ENCODE data around the gene STEAP2. TPM values are rescaled to one million over a fixed set of nuclear protein-coding genes. Genes with fewer than 3 reads are reported as not detected.
A peak's percentile ranks its signal among the peaks of the same experiment; 100 is the strongest.

STEAP2 gene
- not detected for total RNA-seq
- 0 to 0.12 reads per million in 2 donors for total RNA-seq

DNA sequence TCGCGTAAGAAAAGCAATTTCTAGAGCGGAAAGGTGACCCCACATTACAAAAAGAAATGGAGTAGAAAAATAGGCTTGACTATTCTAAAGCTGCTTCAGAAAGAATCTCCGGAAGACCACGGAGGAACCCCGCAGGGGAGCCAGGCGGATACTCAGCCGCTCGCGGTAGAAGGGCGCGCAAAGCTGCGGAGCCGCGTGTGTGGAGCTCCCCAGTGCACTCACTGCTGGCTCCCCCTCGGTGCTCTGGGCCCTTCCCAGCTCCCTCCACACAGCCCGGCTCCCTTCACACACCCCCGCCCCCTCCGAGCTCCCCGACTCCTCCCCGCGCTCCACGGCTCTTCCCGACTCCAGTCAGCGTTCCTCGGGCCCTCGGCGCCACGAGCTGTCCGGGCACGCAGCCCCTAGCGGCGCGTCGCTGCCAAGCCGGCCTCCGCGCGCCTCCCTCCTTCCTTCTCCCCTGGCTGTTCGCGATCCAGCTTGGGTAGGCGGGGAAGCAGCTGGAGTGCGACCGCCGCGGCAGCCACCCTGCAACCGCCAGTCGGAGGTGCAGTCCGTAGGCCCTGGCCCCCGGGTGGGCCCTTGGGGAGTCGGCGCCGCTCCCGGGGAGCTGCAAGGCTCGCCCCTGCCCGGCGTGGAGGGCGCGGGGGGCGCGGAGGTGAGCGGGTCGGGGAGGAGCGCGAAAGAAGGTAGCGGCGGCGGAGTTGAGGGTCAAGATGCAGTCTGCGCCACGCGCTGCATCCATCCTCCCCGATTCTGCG is at the start of gene STEAP2:
STEAP2 (plus strand) TSS at position 350 of the 758 bp plus-strand sequence. CDS start 13,343 bp downstream, outside the sequence.
- peak in 1 of 3 donors; percentile 3 for DNase-seq
- Mint-ChIP-seq H3K4me1 (peaks cover 3% of the 10 kb centered on the region), H3K36me3 (ENCODE audit: low read depth) (no peaks in the 10 kb centered on the region), H3K27ac (no peak within 1 kb of the TSS), H3K4me3 (peak within 1 kb of the TSS; percentile 55), H3K27me3 (peaks cover 15% of the 10 kb centered on the region)
- H3K9me3 ChIP-seq (ENCODE audit: control insufficient read depth, low read length, poor library complexity, severe bottlenecking) = no peaks in the 10 kb centered on the region
- peak; percentile 48 for ATAC-seq

DNA sequence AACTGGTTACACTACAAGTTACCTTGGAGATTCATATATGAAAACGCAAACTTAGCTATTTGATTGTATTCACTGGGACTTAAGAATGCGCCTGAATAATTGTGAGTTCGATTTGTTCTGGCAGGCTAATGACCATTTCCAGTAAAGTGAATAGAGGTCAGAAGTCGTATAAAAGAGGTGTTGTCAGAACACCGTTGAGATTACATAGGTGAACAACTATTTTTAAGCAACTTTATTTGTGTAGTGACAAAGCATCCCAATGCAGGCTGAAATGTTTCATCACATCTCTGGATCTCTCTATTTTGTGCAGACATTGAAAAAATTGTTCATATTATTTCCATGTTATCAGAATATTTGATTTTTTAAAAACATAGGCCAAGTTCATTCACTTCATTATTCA is 48.0 kb upstream of the STEAP2 start:
- ATAC-seq (no peak), DNase-seq (no peak)
- no peaks in the 10 kb centered on the region for H3K4me1 Mint-ChIP-seq
- H3K9me3 ChIP-seq (ENCODE audit: control insufficient read depth, low read length, poor library complexity, severe bottlenecking) = no peaks in the 10 kb centered on the region
- H3K27ac Mint-ChIP-seq = no peak overlapping the region
- no peak overlapping the region for H3K4me3 Mint-ChIP-seq
- peaks cover 39% of the 10 kb centered on the region for H3K27me3 Mint-ChIP-seq
- H3K36me3 Mint-ChIP-seq (ENCODE audit: low read depth) = no peaks in the 10 kb centered on the region

DNA sequence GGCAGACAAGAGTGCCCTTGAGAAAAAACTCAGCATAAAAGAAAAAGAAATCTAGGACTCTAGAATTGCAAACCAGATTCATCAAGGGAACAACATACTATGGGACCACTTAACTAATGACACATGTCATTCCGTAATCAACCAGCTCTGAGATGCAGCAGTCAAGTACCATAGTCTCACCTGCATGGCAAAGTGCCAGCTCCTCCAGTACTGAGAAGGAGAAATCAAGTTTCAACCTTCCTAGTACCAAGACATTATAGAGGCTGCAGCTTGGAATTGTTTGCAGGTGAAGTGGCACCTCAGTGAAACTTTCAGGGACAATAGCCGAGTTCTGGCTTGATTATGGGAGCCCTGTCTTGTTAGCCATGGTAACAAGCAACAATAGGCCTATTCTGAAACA is 45.8 kb upstream of the STEAP2 start:
- H3K4me3 Mint-ChIP-seq = no peak overlapping the region
- DNase-seq (no peak), ATAC-seq (no peak)
- peaks cover 39% of the 10 kb centered on the region for H3K27me3 Mint-ChIP-seq
- no peak overlapping the region for H3K27ac Mint-ChIP-seq
- no peaks in the 10 kb centered on the region for H3K4me1 Mint-ChIP-seq
- H3K9me3 ChIP-seq (ENCODE audit: control insufficient read depth, low read length, poor library complexity, severe bottlenecking) = no peaks in the 10 kb centered on the region
- no peaks in the 10 kb centered on the region for H3K36me3 Mint-ChIP-seq (ENCODE audit: low read depth)

GRCh38 chr7:90166153-90166552 is 45.4 kb upstream of the STEAP2 start:
- ATAC-seq (no peak), DNase-seq (no peak)
- no peaks in the 10 kb centered on the region for H3K36me3 Mint-ChIP-seq (ENCODE audit: low read depth)
- H3K27me3 Mint-ChIP-seq = peaks cover 39% of the 10 kb centered on the region
- H3K4me3 Mint-ChIP-seq = no peak overlapping the region
- H3K27ac Mint-ChIP-seq = no peak overlapping the region
- H3K4me1 Mint-ChIP-seq = no peaks in the 10 kb centered on the region
- no peaks in the 10 kb centered on the region for H3K9me3 ChIP-seq (ENCODE audit: control insufficient read depth, low read length, poor library complexity, severe bottlenecking)

DNA sequence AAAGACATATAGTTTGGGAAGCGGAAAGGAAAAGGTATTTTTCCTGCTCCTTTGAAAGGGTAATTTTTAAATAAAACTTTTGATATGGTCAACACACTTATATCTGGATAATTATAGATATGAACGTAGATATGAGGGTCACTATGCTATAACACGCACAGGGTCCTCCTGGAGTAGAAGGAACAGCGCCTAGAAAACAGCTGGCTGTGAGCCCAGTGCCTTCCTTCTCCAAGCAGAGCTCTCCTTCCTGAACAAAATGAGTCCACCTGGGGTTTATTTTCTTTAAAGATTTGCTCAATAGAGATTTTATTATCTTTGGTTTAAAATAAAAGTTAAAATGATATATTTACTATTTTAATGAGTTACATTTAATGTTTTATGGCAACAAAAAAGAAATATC is 44.2 kb upstream of the STEAP2 start:
- Mint-ChIP-seq H3K4me3 (no peak overlapping the region), H3K36me3 (ENCODE audit: low read depth) (no peaks in the 10 kb centered on the region), H3K27ac (no peak overlapping the region), H3K4me1 (no peaks in the 10 kb centered on the region), H3K27me3 (peaks cover 39% of the 10 kb centered on the region)
- H3K9me3 ChIP-seq (ENCODE audit: control insufficient read depth, low read length, poor library complexity, severe bottlenecking) = no peaks in the 10 kb centered on the region
- no peak for DNase-seq
- no peak for ATAC-seq

DNA sequence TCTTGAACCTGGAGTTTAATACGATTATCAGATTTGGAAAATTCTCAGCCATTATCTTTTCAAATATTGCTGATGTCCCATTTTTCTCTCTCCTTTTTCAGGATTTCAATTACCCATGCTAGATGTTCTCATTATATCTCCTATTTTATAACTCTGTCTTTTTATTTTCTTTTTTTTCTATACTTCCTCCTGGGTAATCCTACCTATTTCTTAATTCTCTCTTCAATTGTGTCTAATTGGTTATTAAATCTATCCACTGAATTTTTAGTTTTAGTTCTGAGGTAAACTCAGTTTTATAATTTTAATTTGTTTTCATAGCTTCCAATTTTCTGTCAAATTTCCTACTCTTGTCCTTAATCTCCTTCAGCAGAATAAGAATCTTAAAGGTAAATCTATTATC is 41.6 kb upstream of the STEAP2 start:
- H3K27ac Mint-ChIP-seq = no peak overlapping the region
- no peaks in the 10 kb centered on the region for H3K9me3 ChIP-seq (ENCODE audit: control insufficient read depth, low read length, poor library complexity, severe bottlenecking)
- ATAC-seq (no peak), DNase-seq (no peak)
- H3K4me1 Mint-ChIP-seq = no peaks in the 10 kb centered on the region
- H3K4me3 Mint-ChIP-seq = no peak overlapping the region
- H3K27me3 Mint-ChIP-seq = peaks cover 35% of the 10 kb centered on the region
- H3K36me3 Mint-ChIP-seq (ENCODE audit: low read depth) = no peaks in the 10 kb centered on the region

DNA sequence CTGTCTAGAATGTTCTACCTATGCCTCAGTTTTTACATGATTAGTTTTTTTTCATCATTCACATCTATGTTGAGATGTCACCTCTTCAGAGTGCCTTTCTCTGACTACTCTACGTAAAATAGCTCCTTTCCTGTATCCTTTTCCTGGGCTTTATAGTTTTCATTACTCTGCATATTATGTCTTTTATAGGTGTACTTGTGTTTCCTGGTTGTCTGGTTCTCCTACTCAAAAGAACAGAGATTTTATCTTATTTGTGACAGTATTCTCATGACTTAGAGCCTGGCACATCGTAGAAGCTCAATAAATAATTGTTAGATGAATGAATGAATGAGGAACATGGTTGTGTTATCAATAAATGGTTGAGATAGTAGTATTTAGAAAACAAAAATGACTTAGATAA is 39.4 kb upstream of the STEAP2 start:
- H3K27me3 Mint-ChIP-seq = peaks cover 15% of the 10 kb centered on the region
- ATAC-seq (no peak), DNase-seq (no peak)
- H3K9me3 ChIP-seq (ENCODE audit: control insufficient read depth, low read length, poor library complexity, severe bottlenecking) = no peaks in the 10 kb centered on the region
- no peak overlapping the region for H3K4me3 Mint-ChIP-seq
- H3K4me1 Mint-ChIP-seq = no peaks in the 10 kb centered on the region
- H3K36me3 Mint-ChIP-seq (ENCODE audit: low read depth) = no peaks in the 10 kb centered on the region
- H3K27ac Mint-ChIP-seq = no peak overlapping the region

GRCh38 chr7:90172624-90173023 is 38.9 kb upstream of the STEAP2 start:
- peaks cover 14% of the 10 kb centered on the region for H3K27me3 Mint-ChIP-seq
- DNase-seq = no peak
- no peak overlapping the region for H3K4me3 Mint-ChIP-seq
- no peaks in the 10 kb centered on the region for H3K9me3 ChIP-seq (ENCODE audit: control insufficient read depth, low read length, poor library complexity, severe bottlenecking)
- ATAC-seq = no peak
- H3K4me1 Mint-ChIP-seq = no peaks in the 10 kb centered on the region
- H3K27ac Mint-ChIP-seq = no peak overlapping the region
- no peaks in the 10 kb centered on the region for H3K36me3 Mint-ChIP-seq (ENCODE audit: low read depth)

DNA sequence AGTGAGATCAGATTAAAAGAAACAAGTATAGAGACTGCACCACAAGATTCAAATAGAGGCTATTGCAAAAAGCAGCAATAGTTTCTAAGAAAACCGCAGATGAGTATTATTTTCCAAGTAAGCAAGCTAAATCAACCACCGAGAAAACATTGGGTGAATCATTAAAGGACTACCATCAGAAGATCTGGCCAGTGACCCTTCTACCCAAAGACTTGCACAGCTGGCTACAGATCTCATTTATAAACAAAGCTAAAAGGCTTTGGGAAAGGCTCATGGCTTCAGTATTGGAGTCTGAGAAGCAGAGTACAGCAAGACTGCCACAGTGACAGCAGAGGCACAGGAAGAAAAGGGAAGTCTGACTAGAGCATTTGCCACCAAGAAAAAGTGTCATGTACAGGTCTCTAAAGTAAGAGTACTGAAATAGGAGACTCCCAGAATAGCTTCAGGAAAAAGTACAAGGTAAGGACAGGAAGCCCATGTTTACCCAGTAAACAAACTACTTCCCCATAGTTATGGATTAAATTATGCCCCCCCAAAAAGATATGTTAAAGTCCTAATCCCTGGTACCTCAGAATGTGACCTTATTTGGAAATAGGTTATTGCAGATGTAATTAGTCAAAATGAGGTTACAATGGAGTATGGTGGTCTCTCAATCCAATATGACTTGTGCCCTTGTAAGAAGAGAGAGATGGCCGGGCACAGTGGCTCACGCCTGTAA is 38.3 kb upstream of the STEAP2 start:
- no peak overlapping the region for H3K27ac Mint-ChIP-seq
- no peak overlapping the region for H3K4me3 Mint-ChIP-seq
- H3K4me1 Mint-ChIP-seq = no peaks in the 10 kb centered on the region
- no peaks in the 10 kb centered on the region for H3K36me3 Mint-ChIP-seq (ENCODE audit: low read depth)
- H3K9me3 ChIP-seq (ENCODE audit: control insufficient read depth, low read length, poor library complexity, severe bottlenecking) = no peaks in the 10 kb centered on the region
- DNase-seq = no peak
- no peak for ATAC-seq
- peaks cover 14% of the 10 kb centered on the region for H3K27me3 Mint-ChIP-seq

DNA sequence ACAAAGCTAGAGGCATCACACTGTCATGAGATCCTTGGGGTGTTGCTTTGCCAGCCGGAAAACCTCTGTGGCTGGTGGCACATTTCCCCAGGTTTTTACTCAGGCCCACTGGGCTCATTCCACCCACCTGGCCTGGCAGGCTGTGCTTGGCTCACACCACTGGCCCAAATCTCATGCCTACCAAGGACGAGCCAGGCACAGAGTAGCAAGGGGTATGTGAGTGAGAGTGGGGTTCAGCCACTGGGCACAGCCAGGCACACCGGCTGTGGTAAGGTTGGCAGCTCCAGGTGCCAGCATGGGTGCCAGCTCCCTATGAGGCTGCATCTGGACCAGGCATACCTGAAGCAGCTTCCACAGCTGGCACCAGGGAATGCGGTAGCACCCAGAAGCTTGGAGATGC is 35.9 kb upstream of the STEAP2 start:
- DNase-seq = no peak
- Mint-ChIP-seq H3K36me3 (ENCODE audit: low read depth) (no peaks in the 10 kb centered on the region), H3K27ac (no peak overlapping the region), H3K27me3 (peaks cover 14% of the 10 kb centered on the region), H3K4me1 (no peaks in the 10 kb centered on the region), H3K4me3 (no peak overlapping the region)
- ATAC-seq = no peak
- H3K9me3 ChIP-seq (ENCODE audit: control insufficient read depth, low read length, poor library complexity, severe bottlenecking) = no peaks in the 10 kb centered on the region

DNA sequence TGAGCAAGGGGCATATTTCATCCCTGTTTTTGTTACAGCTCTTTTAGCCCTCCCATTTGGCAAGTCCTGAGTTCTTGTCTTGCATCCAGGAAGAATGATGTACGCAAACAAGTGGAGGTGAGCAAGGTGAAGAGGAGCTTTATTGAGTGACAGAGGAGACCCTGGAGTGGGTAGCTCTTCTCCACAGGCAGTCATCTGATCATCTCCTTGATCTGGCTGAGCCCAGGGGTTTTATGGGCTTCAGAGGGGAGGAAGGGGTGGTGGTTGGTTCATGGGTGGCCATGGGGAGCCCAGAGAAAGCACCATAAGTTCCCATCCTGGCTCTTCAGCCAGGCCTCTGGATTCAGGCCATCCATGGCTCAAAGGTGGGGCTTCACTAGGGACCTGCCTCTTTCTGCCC is 35.3 kb upstream of the STEAP2 start:
- Mint-ChIP-seq H3K4me1 (no peaks in the 10 kb centered on the region), H3K27me3 (peaks cover 14% of the 10 kb centered on the region), H3K27ac (no peak overlapping the region), H3K4me3 (no peak overlapping the region), H3K36me3 (ENCODE audit: low read depth) (no peaks in the 10 kb centered on the region)
- H3K9me3 ChIP-seq (ENCODE audit: control insufficient read depth, low read length, poor library complexity, severe bottlenecking) = no peaks in the 10 kb centered on the region
- ATAC-seq (no peak), DNase-seq (no peak)

- no peaks in the 10 kb centered on the region for H3K9me3 ChIP-seq (ENCODE audit: control insufficient read depth, low read length, poor library complexity, severe bottlenecking)
- H3K4me3 Mint-ChIP-seq = no peak overlapping the region
- ATAC-seq (no peak), DNase-seq (no peak)
- no peak overlapping the region for H3K27ac Mint-ChIP-seq
- H3K4me1 Mint-ChIP-seq = no peaks in the 10 kb centered on the region
- H3K27me3 Mint-ChIP-seq = peaks cover 13% of the 10 kb centered on the region
- no peaks in the 10 kb centered on the region for H3K36me3 Mint-ChIP-seq (ENCODE audit: low read depth)
Observed at GRCh38 chr7:90178166-90178565, 33.4 kb upstream of the STEAP2 start.

DNA sequence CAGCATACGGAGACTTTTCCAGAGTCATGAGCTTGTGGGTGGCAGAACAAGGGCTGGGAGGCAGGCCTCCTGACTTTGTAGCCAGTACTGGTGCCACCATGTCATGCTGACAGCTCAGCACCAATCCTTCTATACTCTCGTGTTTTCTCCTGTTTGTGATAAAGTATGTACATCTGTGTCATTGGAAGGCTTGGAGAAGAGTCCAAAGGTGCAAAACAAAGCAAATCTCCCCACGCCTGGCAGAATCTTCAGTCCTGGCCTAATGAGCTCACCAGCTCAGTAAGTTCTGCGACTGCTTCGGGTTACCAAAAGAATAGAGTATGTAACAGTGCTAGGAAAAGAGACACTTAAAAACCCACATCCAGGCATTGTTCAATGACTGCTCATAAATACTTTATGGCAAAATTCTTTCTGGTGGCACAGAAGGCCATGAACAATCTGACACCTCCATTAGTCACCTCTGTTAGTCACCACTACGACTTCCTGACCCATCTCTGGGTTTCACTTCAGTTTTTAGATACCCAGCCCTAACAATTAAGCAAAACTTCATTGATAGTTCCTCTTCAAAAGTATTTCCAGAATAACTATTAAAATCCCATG is 32.8 kb upstream of the STEAP2 start:
- H3K36me3 Mint-ChIP-seq (ENCODE audit: low read depth) = no peaks in the 10 kb centered on the region
- H3K4me1 Mint-ChIP-seq = no peaks in the 10 kb centered on the region
- ATAC-seq (peak; percentile 46), DNase-seq (no peak)
- H3K27me3 Mint-ChIP-seq = peaks cover 7% of the 10 kb centered on the region
- H3K9me3 ChIP-seq (ENCODE audit: control insufficient read depth, low read length, poor library complexity, severe bottlenecking) = no peaks in the 10 kb centered on the region
- H3K4me3 Mint-ChIP-seq = no peak overlapping the region
- H3K27ac Mint-ChIP-seq = no peak overlapping the region
